Dedifferentiated amniotic fluid mesenchymal stem cell (primary cell): ENCODE measurements around the gene SLX4IP.

ENCODE experiments used
- DNase-seq: peaks from one replicate; pipeline ENCODE4 v3.0.0-alpha.2; 2016; ENCODE audit errors: extremely low spot score

The SLX4IP gene

DNA sequence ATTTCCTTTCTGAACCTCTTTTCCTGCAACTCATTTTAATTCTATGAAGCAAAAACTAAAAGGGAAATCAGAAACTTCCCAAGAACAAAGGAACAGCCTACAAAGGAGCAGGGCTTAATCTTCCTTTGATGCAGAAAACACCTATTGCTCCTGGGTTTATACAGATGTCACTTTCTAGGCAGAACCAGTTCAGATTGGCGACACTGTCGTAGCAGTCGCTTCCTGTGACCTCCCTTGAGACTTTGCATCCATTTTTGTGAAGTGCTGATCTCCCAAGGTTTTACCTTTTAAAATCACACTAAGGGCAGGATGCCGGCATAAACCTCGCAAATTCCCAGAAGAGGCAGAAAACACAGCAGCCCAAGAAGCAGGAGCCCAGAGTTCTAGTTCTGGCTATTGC is 198.6 kb downstream of the SLX4IP start:
- DNase-seq = no peak

- no peak for DNase-seq
Measured at GRCh38 chr20:10634211-10634610, 199.1 kb downstream of the SLX4IP start.

DNA sequence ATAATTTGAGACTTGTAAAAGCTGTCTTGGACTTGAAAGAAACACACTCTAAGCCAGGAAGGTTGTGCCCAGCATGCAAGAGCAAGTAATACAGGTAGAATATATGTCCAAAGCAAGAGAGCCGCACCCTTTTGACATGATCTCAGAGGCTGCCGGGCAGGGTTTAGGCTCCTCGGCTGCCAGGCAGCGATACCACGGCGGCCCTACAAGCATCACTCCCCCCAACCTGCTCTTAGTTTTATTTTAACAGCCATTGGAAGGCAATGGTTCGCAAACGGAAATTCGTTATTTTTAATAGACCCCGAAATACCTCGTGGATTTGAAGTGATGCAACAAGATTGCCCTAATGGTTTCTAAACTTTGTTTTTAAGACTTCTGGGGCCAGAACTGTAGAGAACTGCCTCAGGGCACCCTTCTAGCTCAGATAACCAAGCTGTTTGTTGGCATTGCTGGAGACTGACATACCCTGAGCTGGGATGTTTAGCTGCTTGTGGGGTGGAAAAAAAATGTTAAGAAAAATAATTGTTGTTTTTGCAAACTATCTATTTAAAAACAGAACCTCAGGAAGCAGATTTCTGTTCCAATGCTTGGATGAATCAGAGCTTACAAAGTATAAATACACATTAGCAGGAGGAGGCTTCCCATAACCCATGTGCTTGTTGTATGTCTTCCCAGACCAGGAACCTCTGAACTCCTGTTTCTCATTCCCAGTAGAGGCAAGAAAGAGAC is 199.7 kb downstream of the SLX4IP start:
- DNase-seq = peak; percentile 76

GRCh38 chr20:10635476-10636208 is 200.5 kb downstream of the SLX4IP start:
- DNase-seq = no peak

GRCh38 chr20:10636326-10636818 is 201.3 kb downstream of the SLX4IP start:
- DNase-seq = no peak

DNA sequence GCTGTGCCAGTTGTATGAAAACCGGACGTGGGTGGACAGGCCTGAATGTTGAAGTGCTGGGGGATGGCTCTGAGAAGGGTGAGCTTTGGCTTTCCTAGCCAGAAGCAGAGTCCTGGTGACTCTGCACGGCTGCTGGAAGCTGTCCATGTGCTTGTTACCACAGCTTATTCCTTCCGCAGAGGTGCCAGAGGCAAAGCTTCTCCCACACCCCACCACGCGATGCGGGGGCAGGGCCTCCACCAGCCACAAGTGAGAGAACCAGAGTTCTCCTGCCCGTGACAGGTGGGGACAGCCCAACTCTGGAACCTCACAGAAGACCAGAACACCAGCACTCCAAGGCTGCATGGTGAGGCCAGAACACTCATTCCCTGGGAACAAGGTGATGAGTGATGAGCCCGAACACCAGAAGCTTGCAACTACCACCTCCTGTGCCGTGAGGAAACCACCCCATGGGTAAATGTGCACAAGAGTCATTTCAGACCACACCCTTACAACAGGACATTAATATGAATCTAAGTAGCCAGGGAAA is 202.0 kb downstream of the SLX4IP start:
- no peak for DNase-seq

DNA sequence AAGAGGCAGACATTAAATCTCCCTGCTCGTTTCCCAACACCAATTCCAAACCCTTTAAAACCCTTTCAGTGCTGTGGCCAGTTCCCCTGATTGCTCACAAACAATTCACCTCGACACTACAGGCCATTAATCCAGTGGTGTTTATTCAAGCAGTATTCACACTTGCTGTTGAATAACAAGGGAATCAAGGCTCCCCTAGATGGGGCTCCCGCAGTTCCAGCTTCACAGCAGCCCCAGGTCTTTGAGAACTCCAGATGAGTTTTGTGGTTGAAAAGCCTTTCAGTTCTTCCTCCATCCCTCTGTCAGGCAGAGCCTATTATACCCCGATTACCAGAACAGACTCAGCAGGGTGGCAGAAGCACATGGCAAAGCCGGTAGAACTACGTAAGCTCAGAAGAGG is 202.5 kb downstream of the SLX4IP start:
- DNase-seq = no peak

DNA sequence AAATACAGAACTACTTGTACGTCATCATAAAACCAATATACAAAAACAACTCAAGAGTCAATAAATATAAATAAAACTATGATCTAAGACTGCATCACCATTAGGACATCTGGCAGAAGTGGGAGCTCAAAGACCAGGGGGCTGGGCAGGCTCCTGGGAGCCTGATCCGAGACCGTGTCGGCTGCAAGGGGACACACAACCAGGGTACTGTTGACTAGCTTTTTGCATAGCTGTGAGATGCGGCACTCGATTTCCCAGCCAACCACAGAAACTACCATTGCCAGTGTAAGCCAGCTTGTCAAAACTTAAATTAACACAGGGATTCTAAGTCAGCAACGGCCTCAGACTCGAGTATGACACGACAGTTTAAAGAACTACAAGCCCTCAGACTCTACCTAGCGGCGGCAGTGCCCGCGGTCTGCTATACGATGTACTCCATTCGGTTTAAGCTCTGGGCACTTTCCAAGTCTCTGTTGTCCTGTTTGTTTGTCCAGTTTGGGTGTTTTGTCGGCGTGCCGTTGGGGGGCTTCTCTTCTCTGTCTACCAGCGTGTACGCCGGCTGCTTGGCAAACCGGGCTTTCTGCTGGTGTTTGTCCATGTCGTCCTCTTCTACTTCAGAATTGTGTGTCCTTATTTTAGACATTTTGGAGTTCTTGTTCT is 204.1 kb downstream of the SLX4IP start:
- DNase-seq = no peak

- no peak for DNase-seq
Measured at GRCh38 chr20:10639737-10640556, 204.8 kb downstream of the SLX4IP start.

- DNase-seq = no peak
Measured at GRCh38 chr20:10640897-10641296, 205.8 kb downstream of the SLX4IP start.

- no peak for DNase-seq
Measured at GRCh38 chr20:10641467-10641866, 206.4 kb downstream of the SLX4IP start.

GRCh38 chr20:10641893-10642292 is 206.8 kb downstream of the SLX4IP start:
- DNase-seq = no peak

- DNase-seq = no peak
Measured at GRCh38 chr20:10642856-10643559, 207.9 kb downstream of the SLX4IP start.

DNA sequence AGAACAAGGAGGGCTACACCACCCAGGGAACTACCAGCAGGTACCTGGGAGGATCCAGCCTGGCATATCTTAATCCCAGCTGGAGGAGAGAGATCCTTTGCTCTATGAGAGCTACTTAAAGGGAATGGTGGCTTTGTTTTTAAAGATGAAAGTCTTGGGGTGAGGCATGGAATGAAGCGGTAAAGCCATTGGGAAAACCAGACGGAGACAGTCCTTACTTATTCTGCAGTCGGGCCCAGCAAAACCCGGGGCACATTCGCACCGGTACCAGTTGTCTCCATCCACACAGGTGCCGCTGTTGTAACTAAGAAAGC is 208.4 kb downstream of the SLX4IP start:
- no peak for DNase-seq

- DNase-seq = no peak
Measured at GRCh38 chr20:10644458-10645204, 209.5 kb downstream of the SLX4IP start.

DNA sequence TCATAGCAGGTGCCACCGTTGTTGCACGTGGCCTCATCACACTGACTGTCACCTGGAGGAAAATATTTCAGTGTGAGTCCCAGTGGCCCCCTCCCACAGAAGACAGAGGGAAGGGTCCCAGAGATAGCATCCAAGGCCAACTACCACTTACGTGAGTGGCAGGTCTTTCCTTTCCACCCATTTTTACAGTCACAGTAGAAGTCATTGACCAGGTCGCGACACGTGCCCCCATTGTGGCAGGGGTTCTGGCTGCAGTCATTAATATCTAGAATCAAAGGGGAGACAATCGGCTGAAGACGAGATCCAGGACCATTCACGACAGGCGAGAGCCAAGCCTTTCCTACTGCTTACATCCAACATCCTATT is 210.1 kb downstream of the SLX4IP start:
- no peak for DNase-seq

DNA sequence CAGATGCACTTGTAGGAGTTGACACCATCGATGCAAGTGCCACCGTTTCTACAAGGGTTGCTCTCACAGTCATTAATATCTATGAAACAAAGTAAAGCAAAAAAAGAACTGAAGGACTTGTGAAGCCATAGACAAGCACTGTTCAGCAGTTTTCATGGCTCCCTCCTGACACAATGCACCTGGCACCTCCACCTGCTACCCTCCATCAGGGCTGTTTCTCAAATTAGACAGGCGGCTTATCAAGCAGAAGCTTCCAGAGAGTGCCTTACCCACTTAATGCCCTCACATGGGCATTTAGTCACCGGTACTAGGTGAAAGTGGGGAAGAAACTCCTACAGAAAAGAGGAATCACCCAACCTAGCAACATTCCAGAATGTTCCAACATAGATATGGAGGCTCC is 210.9 kb downstream of the SLX4IP start:
- no peak for DNase-seq

DNA sequence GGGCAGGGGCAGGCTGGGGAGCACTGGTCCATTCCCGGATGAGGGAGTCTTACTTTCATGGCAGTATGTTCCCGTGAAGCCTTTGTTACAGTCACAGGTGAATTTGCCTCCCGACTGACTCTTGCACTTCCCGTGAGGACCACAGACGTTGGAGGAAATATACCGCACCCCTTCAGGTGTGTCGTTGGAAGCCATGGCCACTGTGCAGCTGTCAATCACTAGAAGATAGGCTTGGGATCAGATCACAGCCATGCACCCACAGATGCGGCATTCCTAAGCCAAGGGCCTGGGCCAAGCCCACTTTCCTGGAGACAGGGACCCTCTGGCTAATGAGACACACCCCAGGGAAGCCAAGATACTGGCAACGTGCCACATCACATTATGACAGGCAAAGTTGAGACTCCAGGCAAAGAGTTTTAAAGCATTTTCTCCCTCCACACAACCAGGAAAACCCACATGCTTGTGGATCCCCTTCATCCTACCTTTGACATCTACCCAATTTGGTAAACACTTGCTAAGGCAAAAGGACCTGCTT is 211.8 kb downstream of the SLX4IP start:
- DNase-seq = no peak

- no peak for DNase-seq
Measured at GRCh38 chr20:10647471-10647870, 212.4 kb downstream of the SLX4IP start.

- no peak for DNase-seq
Measured at GRCh38 chr20:10647909-10648308, 212.8 kb downstream of the SLX4IP start.
